Smooth muscle cell (in vitro differentiated cells): Measurements from ENCODE around the gene ELF4. TPM values are rescaled to one million over a fixed set of nuclear protein-coding genes. Genes with fewer than 3 reads are reported as not detected.

Experiments used
- DNase-seq: peaks from one replicate; lab custom pipeline; 2025; ENCODE audit not compliant: unreplicated experiment; lab: John Stamatoyannopoulos, UW
- H2AFZ ChIP-seq: fragments of 200-600 bp; sonication (generic); 2 replicates; pipeline ENCODE4 v1.6.0; 2016; ENCODE audit warnings: antibody characterized with exemption, low read depth, mild to moderate bottlenecking
- H3F3A ChIP-seq: fragments of 200-600 bp; sonication (generic); 2 replicates; pipeline ENCODE4 v1.6.0; 2017; ENCODE audit warnings: antibody characterized with exemption, low read depth
- H3K27ac ChIP-seq: fragments of 200-600 bp; sonication (generic); 2 replicates; pipeline ENCODE4 v1.5.1; 2016; ENCODE audit warnings: low read depth, mild to moderate bottlenecking
- H3K27me3 ChIP-seq: fragments of 200-600 bp; sonication (generic); 2 replicates; pipeline ENCODE4 v1.6.1; 2016; ENCODE audit warnings: low read depth, mild to moderate bottlenecking
- H3K36me3 ChIP-seq: fragments of 200-600 bp; sonication (generic); 2 replicates; pipeline ENCODE4 v1.5.1; 2016; ENCODE audit warnings: low read depth
- H3K4me1 ChIP-seq: fragments of 200-600 bp; sonication (generic); 2 replicates; pipeline ENCODE4 v1.5.1; 2016; ENCODE audit warnings: low read depth
- H3K4me2 ChIP-seq: fragments of 200-600 bp; sonication (generic); 2 replicates; pipeline ENCODE4 v1.6.0; 2016; ENCODE audit warnings: mild to moderate bottlenecking
- H3K4me3 ChIP-seq: fragments of 200-600 bp; sonication (generic); 2 replicates; pipeline ENCODE4 v1.5.1; 2016; ENCODE audit warnings: mild to moderate bottlenecking
- H3K79me2 ChIP-seq: fragments of 200-600 bp; sonication (generic); 2 replicates; pipeline ENCODE4 v1.6.0; 2016; ENCODE audit warnings: low read depth, mild to moderate bottlenecking
- H3K9ac ChIP-seq: fragments of 200-600 bp; sonication (generic); 2 replicates; pipeline ENCODE4 v1.6.0; 2016; ENCODE audit warnings: low read depth
- H3K9me3 ChIP-seq: fragments of 200-600 bp; sonication (generic); replicated peaks from 2 replicates; pipeline ENCODE4 v1.5.1; 2016; ENCODE audit warnings: low read depth
- H4K20me1 ChIP-seq: fragments of 200-600 bp; sonication (generic); 2 replicates; pipeline ENCODE4 v1.6.0; 2016; ENCODE audit warnings: low read depth
- CTCF ChIP-seq: fragments of 200-600 bp; sonication (generic); IDR thresholded peaks from 2 replicates; pipeline ENCODE4 v1.5.1; 2017; ENCODE audit warnings: borderline replicate concordance, mild to moderate bottlenecking, antibody characterized with exemption; ENCODE audit not compliant: insufficient read depth, poor library complexity, severe bottlenecking
- WGBS: methylation state at CpG from one replicate; pipeline ENCODE4 v1.1.7; 2016; ENCODE audit warnings: low lambda C conversion rate; 5-methylcytosine and 5-hydroxymethylcytosine counted together
- polyA plus RNA-seq: library from polyadenylated mRNA; unstranded; fragments of >200 nt; fragmentation: Nextera tagmentation; extraction: Ambion mirVana; gene quantifications from 2 replicates; pipeline ENCODE4 v1.2.1, GENCODE V29; 2016
- total RNA-seq: library from RNA; depleted of rRNA; stranded (reverse); fragments of >200 nt; gene quantifications from 2 replicates; pipeline ENCODE4 v1.2.3, GENCODE V29; 2014

ELF4 gene
- total and polyA plus RNA-seq, 2 experiments from 2014 or later = 12.0 to 12.6 TPM

GRCh38 chrX:130130990-130131389, 20.7 kb upstream of the ELF4 start:
- Histone ChIP-seq H3K27ac (no peak overlapping the region), H3K27me3 (no peaks in the 10 kb centered on the region), H3K4me1 (no peaks in the 10 kb centered on the region), H4K20me1 (no peaks in the 10 kb centered on the region), H2AFZ (no peak overlapping the region), H3K4me2 (no peak overlapping the region), H3K4me3 (no peak overlapping the region), H3K79me2 (no peaks in the 10 kb centered on the region), H3K9ac (no peak overlapping the region), H3K36me3 (no peaks in the 10 kb centered on the region), H3F3A (no peaks in the 10 kb centered on the region), H3K9me3 (no peaks in the 10 kb centered on the region)
- DNase-seq = no peak
- TF ChIP-seq CTCF = no peak
- 81% methylated on average over 5 of the region's 5 CpGs for WGBS

GRCh38 chrX:130125091-130125874, 15.0 kb upstream of the ELF4 start:
- H3K79me2 ChIP-seq = no peaks in the 10 kb centered on the region
- no peak for TF ChIP-seq CTCF
- WGBS = 59% methylated on average over 13 of the region's 13 CpGs
- H3K27me3 ChIP-seq = no peaks in the 10 kb centered on the region
- no peak overlapping the region for H2AFZ ChIP-seq
- no peaks in the 10 kb centered on the region for H3F3A ChIP-seq
- DNase-seq = no peak
- no peak overlapping the region for H3K9ac ChIP-seq
- H4K20me1 ChIP-seq = no peaks in the 10 kb centered on the region
- H3K4me2 ChIP-seq = no peak overlapping the region
- H3K36me3 ChIP-seq = no peaks in the 10 kb centered on the region
- H3K27ac ChIP-seq = peak overlapping the region; percentile 49
- H3K9me3 ChIP-seq = no peaks in the 10 kb centered on the region
- H3K4me3 ChIP-seq = no peak overlapping the region
- no peaks in the 10 kb centered on the region for H3K4me1 ChIP-seq

- H3K9ac ChIP-seq = no peak overlapping the region
- H3K9me3 ChIP-seq = no peaks in the 10 kb centered on the region
- H3K79me2 ChIP-seq = no peaks in the 10 kb centered on the region
- no peaks in the 10 kb centered on the region for H4K20me1 ChIP-seq
- no peak for TF ChIP-seq CTCF
- H3K4me2 ChIP-seq = no peak overlapping the region
- H3K27me3 ChIP-seq = no peaks in the 10 kb centered on the region
- no peak for DNase-seq
- no peaks in the 10 kb centered on the region for H3K4me1 ChIP-seq
- H3K27ac ChIP-seq = peak overlapping the region; percentile 49
- 56% methylated on average over 4 of the region's 4 CpGs for WGBS
- no peaks in the 10 kb centered on the region for H3F3A ChIP-seq
- H3K36me3 ChIP-seq = no peaks in the 10 kb centered on the region
- no peak overlapping the region for H3K4me3 ChIP-seq
- H2AFZ ChIP-seq = no peak overlapping the region
These were observed 14.3 kb upstream of the ELF4 start for GRCh38 chrX:130124577-130124976.

GRCh38 chrX:130121505-130121800, 11.2 kb upstream of the ELF4 start:
- H3K4me2 ChIP-seq = peak overlapping the region; percentile 83
- WGBS = 69% methylated on average over 13 of the region's 13 CpGs

More at GRCh38 chrX:130121505-130121800, 11.2 kb upstream of the ELF4 start:
- H3K27me3 ChIP-seq = no peaks in the 10 kb centered on the region
- no peaks in the 10 kb centered on the region for H3K9me3 ChIP-seq
- H3K27ac ChIP-seq = no peak overlapping the region
- DNase-seq = no peak
- no peak overlapping the region for H3K9ac ChIP-seq
- no peaks in the 10 kb centered on the region for H3K36me3 ChIP-seq
- H3K4me1 ChIP-seq = no peaks in the 10 kb centered on the region
- no peak for TF ChIP-seq CTCF
- no peaks in the 10 kb centered on the region for H4K20me1 ChIP-seq
- no peaks in the 10 kb centered on the region for H3F3A ChIP-seq
- no peak overlapping the region for H2AFZ ChIP-seq
- H3K79me2 ChIP-seq = no peaks in the 10 kb centered on the region
- H3K4me3 ChIP-seq = peak overlapping the region; percentile 43
